GM23338 (cell line): Measurements from ENCODE around the gene ZNF580.

ENCODE experiments used
- CREB1 ChIP-seq: fragments of 250-450 bp; sonication (Bioruptor Pico); IDR thresholded peaks from 2 replicates; pipeline ENCODE4 v1.5.0; 2020; ENCODE audit warnings: low read depth, mild to moderate bottlenecking, moderate library complexity
- CTCF ChIP-seq, 2 experiments: fragments of 200-600 bp in 1 of 2; sonication (generic) in 1 of 2; conservative IDR thresholded peaks; 2 replicates each; pipeline versions ENCODE4 v1.5.1 to v1.6.1; 2016 to 2017; ENCODE audit warnings: antibody characterized with exemption in 2 of 2, low read depth in 2 of 2, mild to moderate bottlenecking in 2 of 2, moderate library complexity in 1 of 2
- EZH2 ChIP-seq: fragments of 200-600 bp; sonication (generic); IDR thresholded peaks from one replicate; pipeline ENCODE4 v1.8.0; 2017; ENCODE audit warnings: antibody characterized with exemption, mild to moderate bottlenecking, low read depth; ENCODE audit not compliant: unreplicated experiment
- EZH2phosphoT487 ChIP-seq: fragments of 200-600 bp; sonication (generic); IDR thresholded peaks from one replicate; pipeline ENCODE4 v1.8.1; 2018; ENCODE audit warnings: antibody characterized with exemption; ENCODE audit not compliant: unreplicated experiment
- JUNB ChIP-seq: IDR thresholded peaks from one replicate; pipeline ENCODE4 v1.6.1; 2016; ENCODE audit warnings: antibody characterized with exemption; ENCODE audit not compliant: unreplicated experiment
- POLR2AphosphoS5 ChIP-seq: IDR thresholded peaks from 2 replicates; pipeline ENCODE4 v1.6.1; 2016; ENCODE audit warnings: antibody characterized with exemption, low read depth
- ZNF114 ChIP-seq: fragments of 250-450 bp; sonication (Bioruptor Pico); IDR thresholded peaks from 2 replicates; pipeline ENCODE4 v1.5.0; 2020; ENCODE audit warnings: mild to moderate bottlenecking, moderate library complexity
- TF ChIP-seq, protein P1 (sequence below): IDR thresholded peaks from one replicate; pipeline ENCODE4 v1.6.1; 2018; ENCODE audit warnings: antibody characterized with exemption; ENCODE audit not compliant: unreplicated experiment
- TF ChIP-seq, protein P2 (sequence below): IDR thresholded peaks from 2 replicates; pipeline ENCODE4 v1.6.1; 2016; ENCODE audit warnings: antibody characterized with exemption

DNA sequence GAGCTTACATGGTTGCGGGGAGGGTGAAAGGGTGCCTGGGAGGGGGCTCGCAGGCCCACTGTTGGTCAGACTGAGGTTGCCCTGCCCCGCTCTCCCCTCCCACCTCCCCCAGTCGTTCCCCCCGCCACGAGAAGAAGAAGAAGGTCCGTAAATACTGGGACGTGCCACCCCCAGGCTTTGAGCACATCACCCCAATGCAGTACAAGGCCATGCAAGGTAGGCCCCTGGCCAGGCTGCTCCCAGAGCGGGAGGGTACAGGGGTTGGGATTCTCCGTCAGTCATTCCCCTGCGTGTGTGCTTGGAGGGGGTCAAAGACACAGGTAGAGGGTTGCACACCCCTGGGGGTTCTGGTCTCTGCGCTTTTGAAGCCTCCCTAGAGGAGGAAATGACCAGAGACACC, 19.6 kb downstream of the ZNF580 start:
- TF ChIP-seq POLR2AphosphoS5 (no peak), CTCF (conservative IDR thresholded peaks at IDR 0.05; ENCODE audit: low read depth in 2 of 2) (no peak), EZH2 (no peak), EZH2phosphoT487 (no peak), JUNB (no peak), CREB1 (CRISPR knock-in tag) (no peak), ZNF114 (CRISPR knock-in tag) (no peak)
- TF ChIP-seq, protein P1, sequence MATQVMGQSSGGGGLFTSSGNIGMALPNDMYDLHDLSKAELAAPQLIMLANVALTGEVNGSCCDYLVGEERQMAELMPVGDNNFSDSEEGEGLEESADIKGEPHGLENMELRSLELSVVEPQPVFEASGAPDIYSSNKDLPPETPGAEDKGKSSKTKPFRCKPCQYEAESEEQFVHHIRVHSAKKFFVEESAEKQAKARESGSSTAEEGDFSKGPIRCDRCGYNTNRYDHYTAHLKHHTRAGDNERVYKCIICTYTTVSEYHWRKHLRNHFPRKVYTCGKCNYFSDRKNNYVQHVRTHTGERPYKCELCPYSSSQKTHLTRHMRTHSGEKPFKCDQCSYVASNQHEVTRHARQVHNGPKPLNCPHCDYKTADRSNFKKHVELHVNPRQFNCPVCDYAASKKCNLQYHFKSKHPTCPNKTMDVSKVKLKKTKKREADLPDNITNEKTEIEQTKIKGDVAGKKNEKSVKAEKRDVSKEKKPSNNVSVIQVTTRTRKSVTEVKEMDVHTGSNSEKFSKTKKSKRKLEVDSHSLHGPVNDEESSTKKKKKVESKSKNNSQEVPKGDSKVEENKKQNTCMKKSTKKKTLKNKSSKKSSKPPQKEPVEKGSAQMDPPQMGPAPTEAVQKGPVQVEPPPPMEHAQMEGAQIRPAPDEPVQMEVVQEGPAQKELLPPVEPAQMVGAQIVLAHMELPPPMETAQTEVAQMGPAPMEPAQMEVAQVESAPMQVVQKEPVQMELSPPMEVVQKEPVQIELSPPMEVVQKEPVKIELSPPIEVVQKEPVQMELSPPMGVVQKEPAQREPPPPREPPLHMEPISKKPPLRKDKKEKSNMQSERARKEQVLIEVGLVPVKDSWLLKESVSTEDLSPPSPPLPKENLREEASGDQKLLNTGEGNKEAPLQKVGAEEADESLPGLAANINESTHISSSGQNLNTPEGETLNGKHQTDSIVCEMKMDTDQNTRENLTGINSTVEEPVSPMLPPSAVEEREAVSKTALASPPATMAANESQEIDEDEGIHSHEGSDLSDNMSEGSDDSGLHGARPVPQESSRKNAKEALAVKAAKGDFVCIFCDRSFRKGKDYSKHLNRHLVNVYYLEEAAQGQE, result no peak
- TF ChIP-seq, protein P2, sequence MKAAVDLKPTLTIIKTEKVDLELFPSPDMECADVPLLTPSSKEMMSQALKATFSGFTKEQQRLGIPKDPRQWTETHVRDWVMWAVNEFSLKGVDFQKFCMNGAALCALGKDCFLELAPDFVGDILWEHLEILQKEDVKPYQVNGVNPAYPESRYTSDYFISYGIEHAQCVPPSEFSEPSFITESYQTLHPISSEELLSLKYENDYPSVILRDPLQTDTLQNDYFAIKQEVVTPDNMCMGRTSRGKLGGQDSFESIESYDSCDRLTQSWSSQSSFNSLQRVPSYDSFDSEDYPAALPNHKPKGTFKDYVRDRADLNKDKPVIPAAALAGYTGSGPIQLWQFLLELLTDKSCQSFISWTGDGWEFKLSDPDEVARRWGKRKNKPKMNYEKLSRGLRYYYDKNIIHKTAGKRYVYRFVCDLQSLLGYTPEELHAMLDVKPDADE, result no peak
